T-helper 9 cell (primary cell): ENCODE results near the gene CNBD2.
A peak's percentile ranks its signal among the peaks of the same experiment; 100 is the strongest.
"Not testable (repeated sequence)": the region's sequence is repeated elsewhere in the genome, so short reads cannot be mapped to it uniquely, and the experiment has no call there.

Experiments used
- DNase-seq: peaks from one replicate; pipeline ENCODE4 v3.0.0-alpha.2; 2020

The CNBD2 gene

GRCh38 chr20:35975576-35976373 is 7.4 kb downstream of the CNBD2 start:
- DNase-seq, result no peak

GRCh38 chr20:35978041-35978513 is 9.7 kb downstream of the CNBD2 start:
- no peak for DNase-seq

- no peak for DNase-seq
Measured at GRCh38 chr20:35979544-35979943, 11.2 kb downstream of the CNBD2 start.

GRCh38 chr20:35981969-35982368 is 13.6 kb downstream of the CNBD2 start:
- DNase-seq, result no peak

- no peak for DNase-seq
Measured at GRCh38 chr20:35984382-35984781, 16.0 kb downstream of the CNBD2 start.

GRCh38 chr20:35985806-35986205 is 17.4 kb downstream of the CNBD2 start:
- DNase-seq, result no peak

GRCh38 chr20:35988910-35989463 is 20.6 kb downstream of the CNBD2 start:
- DNase-seq, result no peak

- DNase-seq, result no peak
Measured at GRCh38 chr20:35991142-35991771, 22.9 kb downstream of the CNBD2 start.

- DNase-seq, result peak; percentile 6
Measured at GRCh38 chr20:35992713-35993335, 24.4 kb downstream of the CNBD2 start.

- DNase-seq, result peak; percentile 81
Measured at GRCh38 chr20:35994994-35995453, 26.6 kb downstream of the CNBD2 start.

GRCh38 chr20:35996492-35996891 is 28.1 kb downstream of the CNBD2 start:
- DNase-seq, result not testable (repeated sequence)

GRCh38 chr20:36001331-36001730 is 32.9 kb downstream of the CNBD2 start:
- not testable (repeated sequence) for DNase-seq

GRCh38 chr20:36002855-36003254 is 34.5 kb downstream of the CNBD2 start:
- no peak for DNase-seq

GRCh38 chr20:36004045-36004444 is 35.7 kb downstream of the CNBD2 start:
- DNase-seq, result no peak

- no peak for DNase-seq
Measured at GRCh38 chr20:36008461-36009035, 40.2 kb downstream of the CNBD2 start.

- no peak for DNase-seq
Measured at GRCh38 chr20:36010076-36010475, 41.7 kb downstream of the CNBD2 start.

GRCh38 chr20:36010825-36011224 is 42.4 kb downstream of the CNBD2 start:
- DNase-seq, result no peak

- DNase-seq, result no peak
Measured at GRCh38 chr20:36015806-36016403, 47.5 kb downstream of the CNBD2 start.

- DNase-seq, result no peak
Measured at GRCh38 chr20:36017048-36017951, 48.9 kb downstream of the CNBD2 start.

GRCh38 chr20:36018208-36018988 is 50.0 kb downstream of the CNBD2 start:
- DNase-seq, result no peak

- DNase-seq, result not testable (repeated sequence)
Measured at GRCh38 chr20:36026131-36026530, 57.7 kb downstream of the CNBD2 start.
